IPS-20b (cell line): ENCODE data around the gene PSMB7.

Experiments used
- H3K27ac ChIP-seq: one replicate; pipeline ENCODE4 v1.5.1; 2013; ENCODE audit warnings: low read length
- H3K27me3 ChIP-seq: 2 replicates; pipeline ENCODE4 v1.6.1; 2013; ENCODE audit warnings: mild to moderate bottlenecking, low read length, inconsistent platforms; ENCODE audit not compliant: insufficient read depth
- H3K36me3 ChIP-seq: 2 replicates; pipeline ENCODE4 v1.6.1; 2013; ENCODE audit warnings: low read depth, mild to moderate bottlenecking, inconsistent platforms, low read length, moderate library complexity; ENCODE audit not compliant: insufficient read depth
- H3K4me1 ChIP-seq: 2 replicates; pipeline ENCODE4 v1.6.1; 2013; ENCODE audit warnings: mild to moderate bottlenecking, control low read depth, inconsistent platforms, low read length, moderate library complexity; ENCODE audit not compliant: insufficient read depth
- H3K4me3 ChIP-seq: 2 replicates; pipeline ENCODE4 v1.5.1; 2013; ENCODE audit warnings: mild to moderate bottlenecking, low read length, inconsistent platforms
- H3K9ac ChIP-seq: 2 replicates; pipeline ENCODE4 v1.6.1; 2013; ENCODE audit warnings: low read depth, mild to moderate bottlenecking, inconsistent platforms, low read length, moderate library complexity
- H3K9me3 ChIP-seq: 2 replicates; pipeline ENCODE4 v1.6.1; 2013; ENCODE audit warnings: mild to moderate bottlenecking, low read depth, low read length, inconsistent platforms; ENCODE audit not compliant: insufficient read depth

PSMB7 gene

DNA sequence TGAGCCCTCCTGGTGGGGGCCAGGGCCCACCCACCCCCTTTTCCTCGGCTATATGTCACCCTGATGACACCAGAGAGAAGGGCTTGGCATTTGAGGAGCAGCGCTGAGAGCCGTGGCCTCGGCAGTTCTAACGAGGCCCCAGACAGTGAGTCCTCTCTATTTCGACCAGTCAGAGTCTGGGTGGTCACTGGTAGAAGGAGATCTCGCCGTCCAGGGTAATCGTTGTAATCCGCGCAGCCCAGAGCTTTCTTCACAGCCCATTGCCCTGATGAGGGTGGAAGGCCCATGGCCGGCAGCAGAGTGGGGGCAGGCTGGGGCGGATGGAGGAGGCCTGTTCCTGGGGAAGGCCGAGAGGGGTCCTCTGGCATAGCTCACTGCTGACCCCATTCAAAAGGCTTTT, 70.2 kb downstream of the PSMB7 start:
- peaks cover 26% of the 10 kb centered on the region for H3K36me3 ChIP-seq
- peaks cover 5% of the 10 kb centered on the region; the same call in 1 of the 2 replicates for H3K4me1 ChIP-seq
- H3K27me3 ChIP-seq = no peaks in the 10 kb centered on the region
- H3K9ac ChIP-seq = no peak overlapping the region
- no peak overlapping the region for H3K27ac ChIP-seq
- H3K9me3 ChIP-seq = no peaks in the 10 kb centered on the region
- H3K4me3 ChIP-seq = no peak overlapping the region

DNA sequence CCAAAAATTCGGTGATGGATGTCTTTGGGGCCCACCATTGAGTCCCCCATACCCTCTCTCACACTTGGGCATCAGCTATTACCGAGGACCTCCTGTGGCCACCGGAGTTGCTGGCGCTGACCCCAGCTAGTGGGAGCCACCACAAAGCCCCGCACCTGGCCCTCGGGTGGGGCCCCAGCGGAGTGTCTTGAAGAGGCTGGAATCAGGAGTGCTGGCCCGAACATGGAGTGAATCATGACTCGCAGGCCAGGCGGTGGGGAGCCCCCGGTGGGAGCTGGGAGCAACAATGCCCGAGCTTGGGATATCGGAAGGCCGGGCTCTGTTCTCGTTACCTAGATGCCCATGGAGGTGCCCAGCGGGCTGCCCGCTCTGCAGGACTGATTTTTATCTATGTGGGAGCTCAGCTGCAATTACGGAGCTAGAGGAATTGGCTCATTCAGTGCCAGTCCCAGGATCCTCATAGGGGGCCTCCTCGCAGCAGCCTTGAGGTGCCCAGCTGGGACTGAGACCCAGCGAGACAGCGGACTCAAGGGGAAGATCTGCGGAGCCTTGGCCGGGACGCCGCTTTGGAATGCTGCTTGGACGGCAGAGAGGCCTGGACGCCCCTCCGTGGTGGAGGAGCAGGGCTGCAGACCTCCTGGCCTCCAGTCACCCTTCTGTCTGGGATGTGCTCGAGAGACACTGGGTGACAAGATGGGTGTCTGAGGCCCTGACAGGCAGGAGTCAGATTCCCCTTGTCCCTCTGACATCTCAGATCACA, 70.8 kb downstream of the PSMB7 start:
- no peaks in the 10 kb centered on the region for H3K27me3 ChIP-seq
- peaks cover 5% of the 10 kb centered on the region; the same call in 1 of the 2 replicates for H3K4me1 ChIP-seq
- H3K36me3 ChIP-seq = peaks cover 20% of the 10 kb centered on the region
- H3K9me3 ChIP-seq = no peaks in the 10 kb centered on the region
- H3K27ac ChIP-seq = no peak overlapping the region
- H3K9ac ChIP-seq = no peak overlapping the region
- no peak overlapping the region for H3K4me3 ChIP-seq

DNA sequence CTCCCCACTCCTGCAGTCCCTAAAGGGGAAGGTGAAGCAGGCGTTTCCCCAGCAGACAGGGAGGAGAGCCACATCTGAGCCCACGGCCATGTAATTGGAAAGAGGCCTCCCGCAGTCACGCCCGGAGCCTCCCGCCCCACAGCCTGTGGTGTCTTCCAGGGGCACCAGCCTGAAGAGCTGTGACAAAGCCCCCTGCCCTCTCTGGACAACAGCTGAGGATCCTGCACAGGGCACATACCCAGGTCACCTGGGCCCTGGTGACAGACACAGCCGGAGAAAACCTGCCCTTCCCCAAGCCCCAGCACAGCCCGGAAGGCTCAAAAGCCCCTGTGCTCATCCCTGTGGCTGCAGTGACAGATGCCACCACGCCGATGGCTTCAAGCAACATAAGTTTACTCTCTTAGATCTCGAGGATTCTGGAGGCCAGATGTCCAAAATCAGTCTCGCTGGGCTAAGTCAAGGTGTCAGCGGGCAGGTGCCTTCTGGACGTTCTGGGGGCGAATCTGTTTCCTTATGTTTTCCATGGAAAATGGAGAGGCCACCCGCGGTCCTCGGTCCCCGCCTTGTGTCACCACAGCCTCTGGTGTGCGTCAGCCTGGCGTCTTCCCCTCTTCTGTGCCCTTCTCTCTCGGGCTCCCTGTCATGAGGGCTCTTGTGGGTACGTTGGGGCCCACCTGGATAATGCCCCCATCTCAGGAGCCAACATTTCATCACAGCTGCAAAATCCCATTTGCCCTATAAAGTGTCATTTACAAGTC, 71.5 kb downstream of the PSMB7 start:
- no peak overlapping the region for H3K27ac ChIP-seq
- peaks cover 13% of the 10 kb centered on the region for H3K36me3 ChIP-seq
- H3K4me1 ChIP-seq = peaks cover 5% of the 10 kb centered on the region; the same call in 1 of the 2 replicates
- no peak overlapping the region for H3K4me3 ChIP-seq
- no peaks in the 10 kb centered on the region for H3K27me3 ChIP-seq
- H3K9me3 ChIP-seq = no peaks in the 10 kb centered on the region
- H3K9ac ChIP-seq = peak overlapping the region; percentile 41; the same call in 1 of the 2 replicates

DNA sequence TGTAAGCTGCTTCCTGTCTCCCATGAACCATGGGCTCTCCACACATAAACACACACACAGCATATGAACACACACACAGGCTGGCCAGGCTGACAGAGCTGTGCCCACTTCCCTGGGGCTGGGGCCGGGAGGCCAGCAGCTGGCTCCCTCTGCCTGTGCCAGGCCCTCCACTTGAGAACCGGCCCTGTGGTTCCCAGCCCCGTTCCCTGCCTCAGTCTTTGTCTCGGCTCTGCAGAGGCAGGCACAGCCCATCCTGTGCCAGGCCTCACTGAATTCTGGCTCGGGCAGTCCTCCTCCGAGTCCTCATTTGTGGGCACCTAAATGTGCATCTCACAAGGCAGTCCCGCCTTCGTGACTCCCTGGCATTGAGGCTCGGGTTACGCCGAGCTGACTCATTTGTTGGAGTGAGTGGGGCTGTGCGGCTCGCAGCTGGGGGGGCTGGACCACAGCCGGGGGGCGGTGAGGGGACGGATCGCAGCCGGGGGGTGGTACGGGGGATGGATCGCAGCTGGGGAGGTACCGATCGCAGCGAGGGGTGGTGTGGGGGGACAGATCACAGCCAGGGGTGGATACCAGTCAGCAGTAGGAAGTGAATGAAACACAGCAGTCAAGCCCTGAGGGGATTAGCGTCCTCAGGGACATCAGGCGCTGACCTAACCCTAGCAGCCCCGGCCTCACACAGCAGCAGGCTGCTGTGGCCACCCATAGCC, 72.3 kb downstream of the PSMB7 start:
- peaks cover 5% of the 10 kb centered on the region for H3K36me3 ChIP-seq
- no peak overlapping the region for H3K27ac ChIP-seq
- H3K9me3 ChIP-seq = no peaks in the 10 kb centered on the region
- H3K4me3 ChIP-seq = no peak overlapping the region
- no peaks in the 10 kb centered on the region for H3K27me3 ChIP-seq
- peak overlapping the region; percentile 41; the same call in 1 of the 2 replicates for H3K9ac ChIP-seq
- H3K4me1 ChIP-seq = peaks cover 5% of the 10 kb centered on the region; the same call in 1 of the 2 replicates

DNA sequence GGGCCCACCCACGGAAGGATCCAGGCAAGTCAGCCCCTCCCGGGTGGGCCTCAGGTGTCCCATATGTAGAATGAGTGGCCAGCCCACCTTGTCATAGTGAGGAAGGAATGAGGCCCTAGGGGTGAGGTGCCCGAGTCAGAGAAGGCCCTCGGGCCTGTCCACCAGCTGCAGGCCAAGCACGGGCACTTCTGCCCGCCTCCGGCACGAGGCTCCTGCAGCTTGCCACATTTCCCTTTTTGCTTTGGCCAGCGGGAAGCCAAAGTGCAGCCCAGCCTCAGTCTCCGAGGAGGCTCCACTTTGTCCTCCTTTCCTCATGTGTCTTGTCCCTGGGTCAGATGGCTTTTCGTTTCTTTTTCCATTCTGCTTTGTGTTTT, 72.9 kb downstream of the PSMB7 start:
- Histone ChIP-seq H3K27ac (no peak overlapping the region), H3K9ac (no peak overlapping the region), H3K27me3 (no peaks in the 10 kb centered on the region), H3K4me3 (no peak overlapping the region), H3K4me1 (peaks cover 5% of the 10 kb centered on the region; the same call in 1 of the 2 replicates), H3K9me3 (no peaks in the 10 kb centered on the region), H3K36me3 (no peaks in the 10 kb centered on the region)

DNA sequence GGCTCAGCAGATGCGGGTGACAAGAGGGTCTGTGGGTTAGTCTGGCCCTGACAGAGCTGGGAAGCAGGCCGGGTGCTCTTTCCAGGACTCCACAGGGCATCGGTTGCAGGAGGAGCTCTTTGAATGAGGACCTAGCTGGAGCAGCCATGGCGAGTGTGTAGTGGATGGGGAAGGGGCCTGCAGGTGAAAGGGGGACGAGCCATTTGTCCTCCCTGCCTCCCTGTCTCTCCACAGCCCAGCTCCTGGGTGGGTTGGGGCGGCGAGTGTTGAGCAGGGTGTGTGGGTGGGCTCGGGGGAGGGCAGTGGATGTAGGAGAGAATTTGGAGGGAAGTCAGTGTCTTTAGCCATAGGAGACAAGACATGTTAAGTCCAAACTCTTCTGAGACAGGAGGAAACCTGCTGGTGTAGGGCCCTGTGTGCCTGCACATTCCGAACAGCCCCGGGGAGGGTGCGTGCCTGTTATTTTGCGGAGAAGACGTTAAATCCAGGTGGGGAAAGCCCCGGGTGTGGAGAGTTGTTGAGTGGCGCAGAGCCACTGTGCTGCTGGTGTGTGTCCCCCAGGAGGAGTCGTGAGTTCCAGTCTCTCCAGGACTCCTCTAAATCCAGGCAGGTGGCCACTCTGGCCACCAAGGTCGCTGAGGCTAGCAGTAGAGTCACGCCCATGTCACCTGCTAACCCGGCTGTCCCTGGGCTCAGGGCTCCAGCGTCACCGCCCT, 73.6 kb downstream of the PSMB7 start:
- Histone ChIP-seq H3K9me3 (no peaks in the 10 kb centered on the region), H3K27me3 (no peaks in the 10 kb centered on the region), H3K27ac (no peak overlapping the region), H3K4me1 (peaks cover 5% of the 10 kb centered on the region; the same call in 1 of the 2 replicates), H3K4me3 (no peak overlapping the region), H3K9ac (no peak overlapping the region), H3K36me3 (no peaks in the 10 kb centered on the region)

DNA sequence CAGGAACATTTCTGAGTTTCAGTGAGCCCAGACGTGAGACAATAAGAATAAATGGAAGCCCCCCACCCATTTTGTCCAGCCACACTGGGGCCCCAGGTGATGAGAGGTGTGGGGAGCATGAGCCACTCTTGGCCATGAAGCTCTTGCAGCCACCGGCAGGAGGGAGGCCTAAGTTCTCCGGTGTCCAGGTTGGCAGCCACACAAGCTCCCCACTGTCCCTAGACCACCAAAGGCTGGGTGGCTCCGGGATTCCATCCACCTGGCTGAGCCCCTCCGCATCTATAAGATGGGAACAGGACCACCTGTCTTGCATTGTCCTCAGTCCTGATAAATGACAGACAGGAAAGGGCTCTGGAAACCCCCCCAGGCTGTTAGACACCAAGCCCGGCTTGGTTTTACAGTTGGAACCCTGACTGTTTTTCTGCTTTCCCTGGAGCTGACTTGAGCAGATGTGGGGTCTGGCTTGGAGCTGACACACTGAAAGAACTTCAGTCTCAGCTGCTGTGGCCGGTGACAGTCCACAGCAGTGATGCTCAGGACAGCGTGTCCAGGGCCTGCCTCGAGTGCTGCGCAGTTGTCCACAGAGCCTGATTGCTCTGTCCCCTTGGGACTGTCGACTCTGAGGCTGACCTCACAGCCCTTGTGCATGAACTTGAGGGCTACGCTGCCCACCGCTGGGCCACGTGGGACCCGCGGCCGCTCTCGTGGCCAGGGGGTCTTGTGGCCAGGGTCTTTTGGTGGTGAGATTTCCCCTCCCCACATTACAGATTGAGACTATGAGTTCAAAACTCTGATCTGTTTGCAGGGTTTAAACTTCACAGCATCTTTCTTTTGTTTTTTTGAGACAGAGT, 74.8 kb downstream of the PSMB7 start:
- Histone ChIP-seq H3K4me3 (no peak overlapping the region), H3K27ac (no peak overlapping the region), H3K27me3 (no peaks in the 10 kb centered on the region), H3K9ac (no peak overlapping the region), H3K36me3 (no peaks in the 10 kb centered on the region), H3K9me3 (no peaks in the 10 kb centered on the region), H3K4me1 (peaks cover 5% of the 10 kb centered on the region; the same call in 1 of the 2 replicates)

DNA sequence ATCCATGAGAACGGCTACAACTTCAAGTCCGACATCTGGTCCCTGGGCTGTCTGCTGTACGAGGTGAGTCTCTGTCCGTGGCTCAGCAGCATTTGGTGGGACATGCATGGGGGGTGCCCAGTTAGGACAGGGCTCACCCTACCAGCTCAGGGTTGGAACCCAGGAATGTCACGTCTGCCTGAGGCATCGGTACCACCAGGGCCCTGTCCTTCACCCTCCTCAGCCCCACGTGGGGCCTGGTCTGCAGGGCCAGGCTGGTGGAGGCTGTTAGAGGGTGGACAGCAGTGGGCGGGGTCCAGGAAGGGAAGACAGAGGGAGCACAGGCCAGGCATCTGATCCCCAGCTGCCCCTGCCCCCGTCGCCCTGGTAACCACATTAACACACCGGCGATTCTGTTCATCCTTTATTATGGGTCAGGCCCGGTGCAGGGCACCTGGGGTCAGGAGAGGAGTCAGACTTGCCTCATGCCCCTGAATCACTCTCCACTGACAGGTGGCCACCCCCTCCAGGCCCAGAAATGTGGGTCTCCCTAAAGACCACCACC, 75.6 kb downstream of the PSMB7 start:
- Histone ChIP-seq H3K27ac (no peak overlapping the region), H3K9ac (no peak overlapping the region), H3K4me3 (no peak overlapping the region), H3K4me1 (peaks cover 5% of the 10 kb centered on the region; the same call in 1 of the 2 replicates), H3K27me3 (no peaks in the 10 kb centered on the region), H3K9me3 (no peaks in the 10 kb centered on the region), H3K36me3 (no peaks in the 10 kb centered on the region)

DNA sequence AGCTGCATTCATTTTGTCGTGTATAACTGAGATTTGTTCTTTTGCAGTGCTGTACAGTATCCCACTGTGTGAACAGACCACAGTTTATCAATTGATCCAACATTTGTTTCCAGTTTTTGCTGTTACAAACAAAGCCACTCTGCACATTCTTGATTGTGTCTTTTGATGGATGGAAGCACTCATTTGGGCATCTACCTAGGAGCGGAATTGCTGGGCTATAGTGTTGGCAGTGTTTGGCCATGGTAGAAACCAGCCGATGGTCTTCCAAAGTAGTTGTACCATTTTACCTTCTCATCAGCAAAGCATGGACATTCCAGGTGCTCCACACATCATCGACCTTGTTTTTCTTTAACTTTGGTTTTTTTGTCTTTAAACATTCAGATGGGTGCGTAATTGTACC, 77.7 kb downstream of the PSMB7 start:
- Histone ChIP-seq H3K9ac (no peak overlapping the region), H3K4me3 (no peak overlapping the region), H3K9me3 (no peaks in the 10 kb centered on the region), H3K4me1 (no peaks in the 10 kb centered on the region; the same call in 1 of the 2 replicates), H3K27ac (no peak overlapping the region), H3K27me3 (no peaks in the 10 kb centered on the region), H3K36me3 (no peaks in the 10 kb centered on the region)

DNA sequence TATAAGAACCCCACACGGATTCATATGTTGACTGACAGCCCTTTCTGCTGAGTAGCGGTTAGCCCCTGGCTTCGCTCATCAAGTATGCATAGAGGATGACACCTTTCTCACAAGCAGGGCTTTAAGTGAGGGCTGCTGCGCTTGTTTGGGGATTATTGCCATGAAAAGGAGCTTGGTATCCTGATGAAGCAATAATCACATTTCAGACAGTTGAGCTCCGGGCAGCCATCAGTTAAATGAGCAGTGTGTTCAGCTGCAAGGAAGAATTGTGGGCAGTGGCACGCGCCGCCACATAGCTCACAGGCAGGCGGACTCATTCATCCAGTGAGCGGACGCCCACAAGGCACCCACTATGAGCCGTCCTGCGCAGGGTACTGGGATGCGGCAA, 79.9 kb downstream of the PSMB7 start:
- Histone ChIP-seq H3K4me1 (no peaks in the 10 kb centered on the region; the same call in 1 of the 2 replicates), H3K4me3 (no peak overlapping the region), H3K9me3 (no peaks in the 10 kb centered on the region), H3K9ac (no peak overlapping the region), H3K36me3 (no peaks in the 10 kb centered on the region), H3K27ac (no peak overlapping the region), H3K27me3 (no peaks in the 10 kb centered on the region)
